Stimulated activated CD8-positive, alpha-beta memory T cell treated with anti-CD3 and anti-CD28 coated beads, Interleukin-15, amount 100 ng/mL, for 4 hours (primary cell): Measurements from ENCODE around the gene SMYD3.
"Not testable (repeated sequence)": the region's sequence is repeated elsewhere in the genome, so short reads cannot be mapped to it uniquely, and the experiment has no call there.

Source experiments
- DNase-seq, 2 donors: peaks; one replicate each; pipeline ENCODE4 v3.0.0-alpha.2; 2020; ENCODE audit warnings: low read depth in 2 of 2

Gene SMYD3

GRCh38 chr1:245957427-245957826, 549.7 kb downstream of the SMYD3 start:
- DNase-seq = no peak

- DNase-seq = peak in 1 of 2 donors; percentile 19
Observed at GRCh38 chr1:245956225-245956624, 550.9 kb downstream of the SMYD3 start.

GRCh38 chr1:245953876-245954660, 553.0 kb downstream of the SMYD3 start:
- DNase-seq = no peak

- DNase-seq = no peak
Observed at GRCh38 chr1:245952383-245953026, 554.6 kb downstream of the SMYD3 start.

GRCh38 chr1:245948786-245949185, 558.3 kb downstream of the SMYD3 start:
- no peak for DNase-seq

GRCh38 chr1:245946905-245947304, 560.2 kb downstream of the SMYD3 start:
- no peak for DNase-seq

- not testable (repeated sequence) for DNase-seq
Observed at GRCh38 chr1:245945136-245945535, 561.9 kb downstream of the SMYD3 start.

GRCh38 chr1:245942856-245943255, 564.2 kb downstream of the SMYD3 start:
- no peak for DNase-seq

GRCh38 chr1:245941771-245942170, 565.3 kb downstream of the SMYD3 start:
- DNase-seq = not testable (repeated sequence)

GRCh38 chr1:245939756-245940345, 567.2 kb downstream of the SMYD3 start:
- no peak for DNase-seq

- no peak for DNase-seq
Observed at GRCh38 chr1:245938046-245938435, 569.0 kb downstream of the SMYD3 start.

GRCh38 chr1:245937316-245938045, 569.6 kb downstream of the SMYD3 start:
- no peak for DNase-seq

GRCh38 chr1:245934409-245934808, 572.7 kb downstream of the SMYD3 start:
- DNase-seq = no peak

GRCh38 chr1:245933431-245934045, 573.5 kb downstream of the SMYD3 start:
- no peak for DNase-seq

- no peak for DNase-seq
Observed at GRCh38 chr1:245932302-245932972, 574.6 kb downstream of the SMYD3 start.

GRCh38 chr1:245931450-245931849, 575.6 kb downstream of the SMYD3 start:
- DNase-seq = no peak

GRCh38 chr1:245929224-245929623, 577.9 kb downstream of the SMYD3 start:
- DNase-seq = no peak

GRCh38 chr1:245926888-245927287, 580.2 kb downstream of the SMYD3 start:
- DNase-seq = no peak

- DNase-seq = no peak
Observed at GRCh38 chr1:245923215-245923614, 583.9 kb downstream of the SMYD3 start.

GRCh38 chr1:245921417-245921816, 585.7 kb downstream of the SMYD3 start:
- no peak for DNase-seq

GRCh38 chr1:245917403-245917802, 589.7 kb downstream of the SMYD3 start:
- DNase-seq = no peak
